K562 (cell line): ENCODE results near the gene HSD17B1. TPM values are rescaled to one million over a fixed set of nuclear protein-coding genes. Genes with fewer than 3 reads are reported as not detected.
"Not testable (repeated sequence)": the region's sequence is repeated elsewhere in the genome, so short reads cannot be mapped to it uniquely, and the experiment has no call there.

Experiments used
- ATAC-seq: fragments of 200-7000 bp; cut with Tn5 transposase; 3 replicates; pipeline ENCODE4 v1.9.1; 2020; ENCODE audit warnings: moderate library complexity
- BruUV-seq: library from RNA; stranded (reverse); fragments of 400-500 nt; replicated peaks from 2 replicates; lab custom pipeline; 2021; lab: Mats Ljungman, UMichigan
- CTCF ChIA-PET: fragments of 300-600 bp; formaldehyde crosslinking; extraction: SDS; loops from one replicate; lab custom pipeline; 2021; ENCODE audit warnings: low intra/inter-chr PET ratio; lab: Yijun Ruan, JAX
- POLR2A ChIA-PET: fragments of 300-600, 350-650 bp; sonication (Branson Sonifier 250); formaldehyde crosslinking; extraction: SDS; loops from one replicate; lab custom pipeline; 2021; ENCODE audit warnings: antibody characterized with exemption, inconsistent platforms; lab: Yijun Ruan, JAX
- DNase-seq, 4 experiments: peaks; one replicate each; pipeline versions ENCODE4 v3.0.0 to v3.0.0-alpha.2; 2011 to 2018; ENCODE audit warnings: low spot score in 3 of 4, mixed read lengths in 3 of 4; ENCODE audit errors: extremely low read depth in 1 of 4
- FAIRE-seq: peaks from 2 replicates; lab custom pipeline; 2011; peaks lifted over from hg19 to GRCh38; lab: Jason Lieb, UNC
- H2AFZ ChIP-seq: 2 replicates; pipeline ENCODE4 v1.6.0; 2011; ENCODE audit warnings: low read depth, low read length, control low read depth, inconsistent platforms
- H3K27ac ChIP-seq: fragments of 200-600 bp; 3 replicates; pipeline ENCODE4 v1.8.0; 2011; ENCODE audit warnings: low read depth, mild to moderate bottlenecking, control low read depth, inconsistent platforms, low read length, moderate library complexity, mixed read lengths; ENCODE audit errors: extremely low read depth
- H3K27me3 ChIP-seq, 2 experiments: fragments of 300-600 bp in 1 of 2; 2 replicates in 1 of 2; 3 replicates in 1 of 2; pipeline versions ENCODE4 v1.6.0 to v1.8.0; 2011; ENCODE audit warnings: inconsistent platforms in 2 of 2, low read length in 2 of 2, mild to moderate bottlenecking in 1 of 2, mixed read lengths in 1 of 2, moderate library complexity in 1 of 2; ENCODE audit not compliant: control insufficient read depth in 2 of 2, insufficient read depth in 2 of 2
- H3K36me3 ChIP-seq: fragments of 300-600 bp; 3 replicates; pipeline ENCODE4 v1.8.0; 2011; ENCODE audit warnings: mild to moderate bottlenecking, low read length, inconsistent platforms; ENCODE audit not compliant: control insufficient read depth, insufficient read depth
- H3K4me1 ChIP-seq, 2 experiments: fragments of 200-600 bp in 1 of 2; replicated peaks in 1 of 2; 2 replicates in 1 of 2; 3 replicates in 1 of 2; pipeline versions ENCODE4 v1.5.1 to v1.8.0; 2011; ENCODE audit warnings: inconsistent platforms in 2 of 2, low read length in 2 of 2, mild to moderate bottlenecking in 1 of 2, mixed read lengths in 1 of 2, moderate library complexity in 1 of 2; ENCODE audit not compliant: control insufficient read depth in 2 of 2, insufficient read depth in 2 of 2
- H3K4me2 ChIP-seq: 2 replicates; pipeline ENCODE4 v1.6.1; 2011; ENCODE audit warnings: low read length, control low read depth, inconsistent platforms, mixed read lengths; ENCODE audit not compliant: insufficient read depth
- H3K4me3 ChIP-seq: fragments of 200-600 bp; sonication (generic), shearing (Covaris generic); 2 replicates; pipeline ENCODE4 v1.5.1; 2016; ENCODE audit warnings: control low read depth, inconsistent platforms
- H3K79me2 ChIP-seq: fragments of 200-600 bp; 3 replicates; pipeline ENCODE4 v1.8.0; 2011; ENCODE audit warnings: low read length, inconsistent platforms; ENCODE audit not compliant: control insufficient read depth, insufficient read depth
- H3K9ac ChIP-seq, 2 experiments: 2 replicates each; pipeline versions ENCODE4 v1.6.0 to v1.6.1; 2011; ENCODE audit warnings: low read depth in 2 of 2, low read length in 2 of 2, control low read depth in 1 of 2, inconsistent platforms in 1 of 2, mild to moderate bottlenecking in 1 of 2, mixed read lengths in 1 of 2; ENCODE audit not compliant: insufficient read depth in 1 of 2
- H3K9me1 ChIP-seq: one replicate; pipeline ENCODE4 v1.6.0; 2011; ENCODE audit warnings: inconsistent platforms, mild to moderate bottlenecking, low read length, moderate library complexity; ENCODE audit not compliant: control insufficient read depth, insufficient read depth
- H3K9me3 ChIP-seq: replicated peaks from 2 replicates; pipeline ENCODE4 v1.5.1; 2011; ENCODE audit warnings: low read depth, low read length, inconsistent platforms; ENCODE audit not compliant: control insufficient read depth, insufficient read depth
- H4K20me1 ChIP-seq: replicated peaks from 2 replicates; pipeline ENCODE4 v1.6.1; 2011; ENCODE audit warnings: low read length, inconsistent platforms, mixed read lengths; ENCODE audit not compliant: control insufficient read depth, insufficient read depth
- CBX8 ChIP-seq: fragments of 200-600 bp; sonication (generic); IDR thresholded peaks from 2 replicates; pipeline ENCODE4 v1.6.1; 2012; ENCODE audit warnings: borderline replicate concordance, mixed run types, low read depth, mild to moderate bottlenecking, moderate library complexity, mixed read lengths, low read length, control low read depth, inconsistent platforms; ENCODE audit not compliant: poor library complexity, severe bottlenecking; ENCODE audit errors: extremely low read depth
- JUN ChIP-seq, 2 experiments: sonication (generic) in 1 of 2; formaldehyde crosslinking in 1 of 2; IDR thresholded peaks; 2 replicates each; pipeline versions ENCODE4 v1.6.1 to v1.8.0; 2012 to 2022; ENCODE audit warnings: borderline replicate concordance in 2 of 2, mild to moderate bottlenecking in 2 of 2, improper control_type of control experiment in 1 of 2, low read depth in 1 of 2, low read length in 1 of 2, missing genetic modification reagents in 1 of 2
- NFRKB ChIP-seq: fragments of 450-650 bp; IDR thresholded peaks from 2 replicates; pipeline ENCODE4 v1.6.1; 2016; ENCODE audit warnings: low read depth
- POLR2G ChIP-seq: fragments of 200-400 bp; formaldehyde crosslinking; IDR thresholded peaks from 2 replicates; pipeline ENCODE4 v1.6.1; 2017; ENCODE audit warnings: low read depth, mild to moderate bottlenecking, antibody characterized with exemption, low read length, moderate library complexity
- PRDM10 ChIP-seq: fragments of 450-650 bp; IDR thresholded peaks from 2 replicates; pipeline ENCODE4 v1.6.1; 2018; ENCODE audit not compliant: partially characterized antibody
- SP1 ChIP-seq: sonication (generic); formaldehyde crosslinking; IDR thresholded peaks from 2 replicates; pipeline ENCODE4 v1.8.1; 2022; ENCODE audit warnings: mild to moderate bottlenecking, missing genetic modification reagents
- WGBS: fragments of 100-300 bp; shearing (Covaris generic); methylation state at CpG from one replicate; pipeline ENCODE4 v1.1.6; 2016; ENCODE audit warnings: low coverage, mixed read lengths; ENCODE audit not compliant: insufficient coverage; ENCODE audit errors: missing lambda C conversion rate; 5-methylcytosine and 5-hydroxymethylcytosine counted together
- in situ Hi-C: fragments of 300-500 bp; cut with MboI; formaldehyde crosslinking; loops from 4 replicates; pipeline ENCODE4 v1.15.0; 2018; ENCODE audit warnings: inconsistent platforms, mixed read lengths
- intact Hi-C: fragments of 100-400 bp; cut with micrococcal nuclease; formaldehyde crosslinking; loops from 2 replicates; pipeline ENCODE4 v1.14.2; 2022
- polyA plus RNA-seq, 8 experiments: library from polyadenylated mRNA; depleted of rRNA in 4 of 8; stranded (reverse) in 5 of 8; unstranded in 3 of 8; fragments of >200 nt; fragmentation: Nextera tagmentation in 2 of 8; fragmentation: Illumina TruSeq in 1 of 8; extraction: Ambion mirVana in 2 of 8; extraction: Trizol in 1 of 8; gene quantifications; 2 replicates each; pipeline versions ENCODE4 v1.2.1 to v1.2.3, GENCODE V29; 2011 to 2014; ENCODE audit warnings: inconsistent platforms in 1 of 8, missing spikeins in 1 of 8
- total RNA-seq, 7 experiments: library from RNA; depleted of rRNA in 6 of 7; stranded (reverse); fragments of >200 nt in 6 of 7; fragmentation: Illumina TruSeq in 2 of 7; extraction: Trizol in 2 of 7; gene quantifications; 2 replicates each; pipeline versions ENCODE4 v1.2.1 to v1.2.3, GENCODE V29; 2011 to 2021; ENCODE audit warnings: low replicate concordance in 1 of 7

HSD17B1 gene
- total and polyA plus RNA-seq, 9 of the 15 experiments (the other 6 are each of a cell fraction or from before 2014, with no cell fraction given) = 0.55 to 21.1 (median 3.6) TPM

GRCh38 chr17:42538482-42538881 lies 14.2 kb upstream of the HSD17B1 start:
- no peaks in the 10 kb centered on the region for H3K9me1 ChIP-seq
- in situ Hi-C loops = no loop called here
- peaks cover 17% of the 10 kb centered on the region for H3K79me2 ChIP-seq
- FAIRE-seq (no peak), DNase-seq (no peak), ATAC-seq (no peak)
- peaks cover 34% of the 10 kb centered on the region; the same call in 2 of the 3 replicates for H3K36me3 ChIP-seq
- intact Hi-C loops = no loop called here
- TF ChIP-seq NFRKB (no peak), POLR2G (0 out of 2 replicates have a peak, but pooled peaks have one; percentile 26), PRDM10 (no peak), SP1 (CRISPR knock-in tag) (no peak), CBX8 (no peak), JUN (IDR thresholded peaks at IDR 0.05; ENCODE audit: borderline replicate concordance, low read depth, low read length) (no peak), JUN (CRISPR knock-in tag; IDR thresholded peaks at IDR 0.05; ENCODE audit: borderline replicate concordance) (no peak)
- POLR2A ChIA-PET = interaction anchor here (1.6 kb wide), 1 partner anchor 16 kb away, joined by 4 read pairs; no protein-coding TSS in a partner anchor
- BruUV-seq = no TSS peak
- H3K27me3 ChIP-seq = no peaks in the 10 kb centered on the region
- H3K9me3 ChIP-seq = no peaks in the 10 kb centered on the region
- no peaks in the 10 kb centered on the region; the same call in 1 of the 2 replicates for H4K20me1 ChIP-seq
- no peak overlapping the region for H3K4me2 ChIP-seq
- WGBS = 95% methylated on average over 14 of the region's 14 CpGs
- peaks cover 23 to 49% of the 10 kb centered on the region in 2 experiments; a peak in 4 of 5 replicates for H3K4me1 ChIP-seq
- no peak overlapping the region for H3K27ac ChIP-seq
- no peak overlapping the region for H2AFZ ChIP-seq
- CTCF ChIA-PET = no interaction called here
- H3K9ac ChIP-seq = peak overlapping the region in 1 of 2 experiments; percentile 70; a peak in 1 of 4 replicates
- no peak overlapping the region for H3K4me3 ChIP-seq

- in situ Hi-C loops, CTCF ChIA-PET, ATAC-seq, intact Hi-C loops, H3K4me2 ChIP-seq, DNase-seq, H3K27ac ChIP-seq, H3K9me1 ChIP-seq, FAIRE-seq, H4K20me1 ChIP-seq, H3K9me3 ChIP-seq, BruUV-seq, H2AFZ ChIP-seq, H3K9ac ChIP-seq, H3K4me3 ChIP-seq, H3K27me3 ChIP-seq: not testable (repeated sequence)
- Histone ChIP-seq H3K4me1 (peaks cover 15 to 41% of the 10 kb centered on the region in 2 experiments; a peak in 4 of 5 replicates), H3K79me2 (peaks cover 16% of the 10 kb centered on the region), H3K36me3 (peaks cover 40% of the 10 kb centered on the region; the same call in 2 of the 3 replicates)
- WGBS = 89% methylated on average over 2 of the region's 4 CpGs
- POLR2A ChIA-PET = interaction anchor here (0.6 to 1.5 kb wide), 2 partner anchors 21 to 26 kb away, joined by 3 read pairs; no protein-coding TSS in a partner anchor
Measured at GRCh38 chr17:42540558-42540957, 12.2 kb upstream of the HSD17B1 start.
